ENCODE data around the gene CGB2. TPM values are rescaled to one million over a fixed set of nuclear protein-coding genes. Genes with fewer than 3 reads are reported as not detected.
A peak's percentile ranks its signal among the peaks of the same experiment; 100 is the strongest.

The CGB2 gene
- total and polyA plus RNA-seq, 9 of the 15 experiments (the other 6 are each of a cell fraction or from before 2014, with no cell fraction given) = 0.22 TPM; not detected in 8

DNA sequence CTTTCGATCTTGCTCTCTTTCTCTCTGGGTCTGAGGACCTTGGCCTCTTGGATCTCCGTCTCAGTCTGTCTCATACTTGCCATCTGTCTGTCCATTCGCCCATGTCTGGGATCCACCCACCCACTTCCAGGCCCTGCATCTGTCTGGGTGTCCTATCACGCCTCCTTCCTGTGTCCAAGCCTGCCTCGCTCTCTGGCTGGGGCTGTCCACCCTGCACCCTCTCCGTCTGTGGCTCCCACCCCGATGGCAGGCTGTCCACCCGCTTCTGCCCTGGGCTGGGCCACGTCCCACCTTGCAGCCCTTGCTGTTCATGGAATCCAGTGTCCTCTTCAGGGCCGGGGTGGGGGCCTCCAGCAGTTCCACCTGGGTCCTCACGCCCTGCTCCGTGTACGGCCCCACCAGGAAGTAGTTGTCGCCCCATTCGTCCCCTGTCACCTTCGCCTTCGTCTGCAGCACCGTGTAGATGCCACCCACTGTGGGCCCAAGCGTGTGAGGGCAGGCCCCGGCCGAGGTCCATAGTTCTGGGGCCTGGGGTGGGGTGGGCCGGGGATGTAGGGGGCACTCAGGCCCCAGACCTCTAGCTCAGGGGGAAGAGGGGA lies 40.6 kb upstream of the CGB2 start:
- peaks cover 54% of the 10 kb centered on the region for H3K79me2 ChIP-seq (ENCODE audit: control insufficient read depth, insufficient read depth, low read length)
- WGBS (ENCODE audit: insufficient coverage, low coverage, missing lambda C conversion rate) = 94% methylated on average over 15 of the region's 22 CpGs
- no peaks in the 10 kb centered on the region for H3K9me3 ChIP-seq (replicated peaks; ENCODE audit: control insufficient read depth, insufficient read depth, low read depth, low read length)
- TF ChIP-seq ETV6 (IDR thresholded peaks at IDR 0.05; ENCODE audit: borderline replicate concordance in 1 of 2, low read depth in 2 of 2, low read length in 1 of 2) = no peak
- no peak for TF ChIP-seq ETV6 (CRISPR knock-in tag; IDR thresholded peaks at IDR 0.05; ENCODE audit: borderline replicate concordance)
- TF ChIP-seq ZNF282 (CRISPR knock-in tag; IDR thresholded peaks at IDR 0.05) = no peak
- TF ChIP-seq YY1 (IDR thresholded peaks at IDR 0.05; ENCODE audit: borderline replicate concordance in 1 of 3, control insufficient read depth in 1 of 3, extremely low read depth in 1 of 3, insufficient read depth in 3 of 3, insufficient read length in 1 of 3, insufficient replicate concordance in 2 of 3, low read depth in 1 of 3, low read length in 2 of 3) = no peak
- TF ChIP-seq PML (IDR thresholded peaks at IDR 0.05; ENCODE audit: low read length) = no peak
- TF ChIP-seq NFXL1 (CRISPR knock-in tag; IDR thresholded peaks at IDR 0.05) = no peak
- TF ChIP-seq ZNF778 (CRISPR knock-in tag; IDR thresholded peaks at IDR 0.05) = no peak
- no peak for TF ChIP-seq ZNF140 (CRISPR knock-in tag; IDR thresholded peaks at IDR 0.05)
- TF ChIP-seq SAFB (IDR thresholded peaks at IDR 0.05; ENCODE audit: borderline replicate concordance, low read depth, low read length) = no peak
- TF ChIP-seq ZNF232 (CRISPR knock-in tag; IDR thresholded peaks at IDR 0.05) = no peak
- no peak for TF ChIP-seq CREB1 (IDR thresholded peaks at IDR 0.05)
- no peak for TF ChIP-seq CREB1 (CRISPR knock-in tag; IDR thresholded peaks at IDR 0.05)
- no peak for TF ChIP-seq CEBPG (CRISPR knock-in tag; IDR thresholded peaks at IDR 0.05)
- TF ChIP-seq CEBPG (tag; conservative IDR thresholded peaks at IDR 0.05 in 1 of 2, IDR thresholded peaks at IDR 0.05 in 1 of 2) = no peak
- intact Hi-C loops (cut with micrococcal nuclease) = loop anchor here (10.0 kb wide), 2 partner anchors 164 to 234 kb away; partner anchors contain the start of genes HRC and TRPM4
- CTCF ChIA-PET (ENCODE audit: low intra/inter-chr PET ratio) = no interaction called here
- H3K36me3 ChIP-seq (ENCODE audit: control insufficient read depth, insufficient read depth, low read length) = peaks cover 47% of the 10 kb centered on the region
- no peak for FAIRE-seq
- ATAC-seq = no peak
- in situ Hi-C loops (cut with MboI) = no loop called here
- POLR2A ChIA-PET = interaction anchor here (1.5 to 3.0 kb wide), 2 partner anchors 25 to 119 kb away, joined by 4 to 42 read pairs; partner anchors contain the start of genes FTL and PPP1R15A
- no peaks in the 10 kb centered on the region for H4K20me1 ChIP-seq (replicated peaks; ENCODE audit: control insufficient read depth, insufficient read depth, low read length)
- no peaks in the 10 kb centered on the region for H3K27me3 ChIP-seq (ENCODE audit: control insufficient read depth in 2 of 2, insufficient read depth in 2 of 2, low read length in 2 of 2)
- BruUV-seq (replicated peaks) = no TSS peak
- no peak overlapping the region; the same call in 2 of the 3 replicates for H3K27ac ChIP-seq (ENCODE audit: extremely low read depth, low read depth, low read length)
- peaks cover 5 to 35% of the 10 kb centered on the region in 2 experiments; a peak in 4 of 5 replicates for H3K4me1 ChIP-seq (replicated peaks in 1 of 2; ENCODE audit: control insufficient read depth in 2 of 2, insufficient read depth in 2 of 2, low read length in 2 of 2)
- H3K4me2 ChIP-seq (ENCODE audit: insufficient read depth, low read length) = no peak overlapping the region
- no peak overlapping the region for H2AFZ ChIP-seq (ENCODE audit: low read depth, low read length)
- H3K9ac ChIP-seq (ENCODE audit: insufficient read depth in 1 of 2, low read depth in 2 of 2, low read length in 2 of 2) = peak overlapping the region in 1 of 2 experiments; percentile 84; a peak in 3 of 4 replicates
- DNase-seq (ENCODE audit: extremely low read depth in 1 of 4, low spot score in 3 of 4) = no peak
- H3K9me1 ChIP-seq (ENCODE audit: control insufficient read depth, insufficient read depth, low read length) = no peaks in the 10 kb centered on the region
- no peak overlapping the region for H3K4me3 ChIP-seq

Measured in K562 (cell line).